HG03571 (cell line): ENCODE data around the gene NUDT5.
A peak's percentile ranks its signal among the peaks of the same experiment; 100 is the strongest.
"Not testable (repeated sequence)": the region's sequence is repeated elsewhere in the genome, so short reads cannot be mapped to it uniquely, and the experiment has no call there.

ENCODE experiments used
- ATAC-seq: cut with Tn5 transposase; IDR thresholded peaks from one replicate; pipeline ENCODE4 v1.9.1; 2021; ENCODE audit not compliant: unreplicated experiment

Gene NUDT5

DNA sequence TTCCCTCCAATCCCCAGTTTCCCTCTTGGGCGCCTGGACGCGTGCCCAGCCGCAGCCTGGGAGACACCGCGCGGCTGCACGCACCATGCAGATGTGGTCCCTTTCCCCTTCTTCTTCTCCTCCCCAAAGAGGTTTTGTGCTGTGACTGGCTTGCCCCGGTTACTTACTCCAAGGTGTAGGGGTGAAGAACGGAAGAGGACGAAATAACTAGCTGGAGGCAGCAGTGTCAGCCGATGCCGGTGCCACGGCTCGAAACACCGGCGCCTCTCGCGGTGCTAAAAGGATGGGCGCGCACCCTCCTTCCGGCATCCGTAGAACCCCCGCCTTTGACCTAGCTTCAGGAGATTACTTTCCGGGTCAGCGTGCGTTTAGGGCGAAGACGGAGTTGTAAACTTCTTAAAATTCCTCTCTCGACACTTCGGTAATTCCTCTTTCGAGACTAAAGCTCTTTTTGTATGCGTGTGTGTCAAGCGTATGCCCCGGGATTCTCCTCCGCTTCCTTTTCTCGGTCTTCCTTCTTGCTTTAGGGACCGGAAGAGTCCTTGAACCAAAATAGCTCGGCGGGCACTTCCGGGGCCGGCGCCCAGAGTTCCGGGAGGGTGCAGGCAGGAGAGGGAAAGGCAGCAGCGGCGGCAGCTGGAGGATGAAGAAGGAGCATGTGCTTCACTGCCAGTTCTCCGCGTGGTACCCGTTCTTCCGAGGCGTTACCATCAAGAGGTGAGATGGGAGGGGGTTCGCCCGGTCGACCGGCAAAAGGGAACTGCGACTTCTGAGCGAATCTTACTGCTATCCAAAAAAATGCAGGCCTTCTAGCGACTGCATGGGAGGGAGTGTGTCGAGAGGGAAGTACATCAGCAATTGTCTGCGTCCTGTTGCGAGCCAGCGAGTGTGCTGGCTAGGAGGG is at the start of gene NUDT5, which contains the start of gene CDC123:
Gene NUDT5 (minus strand): TSS at position 289 of the 904 bp plus-strand sequence. CDS start 9,600 bp downstream, outside the sequence.
Gene CDC123 (plus strand): TSS at position 586 of the 904 bp plus-strand sequence. CDS start 58 bp downstream, at position 644.
- peak; percentile 85 for ATAC-seq

GRCh38 chr10:12243864-12244620 is 48.4 kb upstream of the NUDT5 start:
- ATAC-seq, result no peak

GRCh38 chr10:12241810-12242529 is 46.3 kb upstream of the NUDT5 start:
- no peak for ATAC-seq

DNA sequence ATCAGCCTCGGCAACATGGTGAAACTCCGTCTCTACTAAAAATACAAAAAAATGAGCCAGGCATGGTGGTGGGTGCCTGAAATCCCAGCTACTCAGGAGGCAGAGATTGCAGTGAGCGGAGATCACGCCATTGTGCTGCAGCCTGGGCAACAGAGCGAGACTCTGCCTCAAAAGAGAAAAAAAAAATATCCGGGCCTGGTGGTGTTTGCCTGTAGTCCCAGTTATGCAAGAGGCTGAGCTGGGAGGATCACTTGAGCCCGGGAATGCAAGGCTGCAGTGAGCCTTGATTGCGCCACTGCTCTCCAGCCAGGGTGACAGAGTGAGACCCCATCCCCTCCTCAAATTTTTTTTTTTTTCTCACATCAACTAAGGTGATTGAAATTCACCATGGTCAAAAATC is 43.1 kb upstream of the NUDT5 start:
- ATAC-seq, result no peak

GRCh38 chr10:12237265-12238220 is 41.9 kb upstream of the NUDT5 start:
- ATAC-seq, result no peak

DNA sequence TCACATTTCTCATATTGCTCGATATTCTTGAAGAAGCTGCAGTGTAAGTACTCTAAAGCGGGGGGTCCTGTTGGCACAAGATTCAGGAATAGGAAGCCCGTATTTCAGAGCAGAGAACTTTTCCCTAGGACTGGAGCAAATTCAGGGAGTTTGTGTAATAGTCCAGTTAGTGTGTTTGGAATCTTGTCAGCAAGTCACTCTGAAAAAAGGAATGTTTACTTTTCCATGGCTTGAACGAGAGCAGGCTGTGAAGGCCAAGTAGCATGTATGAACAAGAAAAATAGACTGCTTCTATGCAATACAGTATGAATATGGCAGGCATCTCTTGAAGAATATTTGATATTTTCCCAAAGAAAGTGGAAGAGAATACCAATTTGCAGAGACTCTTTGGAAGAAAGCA is 40.1 kb upstream of the NUDT5 start:
- no peak for ATAC-seq

- ATAC-seq, result no peak
These were observed 39.5 kb upstream of the NUDT5 start for GRCh38 chr10:12235116-12235694.

DNA sequence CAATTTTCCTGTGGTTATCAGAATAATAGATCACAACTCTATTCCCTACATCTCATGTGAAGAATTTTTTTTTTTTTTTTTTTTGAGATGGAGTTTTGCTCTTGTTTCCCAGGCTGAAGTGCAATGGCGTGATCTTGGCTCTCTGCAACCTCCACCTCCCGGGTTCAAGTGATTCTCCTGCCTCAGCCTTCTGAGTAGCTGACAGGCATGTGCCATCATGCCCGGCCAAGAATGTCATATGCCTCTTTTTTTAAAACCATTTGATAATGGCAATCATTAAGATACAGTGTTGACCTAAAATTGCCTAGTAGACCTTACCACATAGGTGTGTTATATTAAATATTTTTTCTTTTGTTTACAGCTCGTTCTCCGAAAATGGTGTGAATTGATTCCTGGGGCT is 39.0 kb upstream of the NUDT5 start:
- not testable (repeated sequence) for ATAC-seq

- ATAC-seq, result no peak
These were observed 33.2 kb upstream of the NUDT5 start for GRCh38 chr10:12228851-12229250.

GRCh38 chr10:12226438-12226837 is 30.7 kb upstream of the NUDT5 start:
- ATAC-seq, result not testable (repeated sequence)

DNA sequence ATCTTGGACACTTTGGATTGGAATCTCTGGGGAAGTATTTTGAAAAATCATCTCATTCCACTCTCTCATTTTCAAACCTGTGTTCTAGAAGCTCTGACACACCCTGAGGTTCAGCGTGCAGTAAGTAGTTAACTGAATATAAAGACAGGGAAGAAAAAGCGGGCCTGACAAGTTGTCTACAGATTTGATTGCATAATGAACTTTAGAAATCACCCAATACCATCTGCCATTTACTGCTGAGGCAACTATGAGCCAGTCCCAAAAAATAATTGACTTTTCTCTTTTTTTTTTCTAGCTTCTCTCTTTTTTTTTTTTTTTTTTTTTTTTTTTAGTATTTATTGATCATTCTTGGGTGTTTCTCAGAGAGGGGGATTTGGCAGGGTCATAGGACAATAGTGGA is 29.8 kb upstream of the NUDT5 start:
- no peak for ATAC-seq

- ATAC-seq, result no peak
These were observed 25.9 kb upstream of the NUDT5 start for GRCh38 chr10:12221323-12222298.

DNA sequence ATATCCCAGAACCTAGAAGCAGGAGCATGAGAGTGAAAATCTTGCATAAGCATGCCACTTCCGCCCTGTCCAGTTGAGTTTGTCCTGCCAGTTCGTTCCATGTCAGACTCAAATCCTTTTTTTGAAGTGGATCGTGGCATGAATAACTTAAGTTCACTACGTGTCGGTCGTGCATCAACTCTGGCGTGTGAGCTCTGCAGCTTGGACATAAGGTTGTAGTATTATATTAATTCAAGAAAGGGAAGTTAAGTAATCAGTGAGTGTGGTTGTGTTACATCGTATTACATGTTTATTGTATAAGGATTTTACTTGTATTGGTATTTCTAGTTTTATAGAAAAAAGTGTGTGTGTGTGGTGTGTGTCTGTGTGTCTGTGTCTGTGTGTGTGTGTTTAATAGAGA is 23.3 kb upstream of the NUDT5 start:
- no peak for ATAC-seq

- no peak for ATAC-seq
These were observed 19.1 kb upstream of the NUDT5 start for GRCh38 chr10:12214763-12215218.

DNA sequence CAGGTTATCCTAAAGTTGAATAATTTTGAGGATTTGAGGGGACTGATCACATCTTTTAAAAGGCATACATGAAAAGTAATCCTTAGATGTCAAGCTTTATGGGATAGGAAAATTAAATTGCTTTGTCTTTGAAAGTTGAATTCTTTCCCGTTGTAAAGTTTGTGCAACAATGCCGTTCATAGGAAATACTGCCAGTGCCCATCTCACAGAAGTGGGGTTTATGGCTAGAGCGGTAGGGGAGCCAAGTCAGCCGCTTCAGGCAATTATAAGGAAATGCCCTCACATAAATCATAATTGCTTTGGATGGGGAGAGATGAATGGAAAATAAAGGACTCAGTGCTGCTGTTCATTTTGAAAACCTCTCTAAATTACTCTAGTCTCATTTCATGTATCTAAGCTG is 18.4 kb upstream of the NUDT5 start:
- ATAC-seq, result no peak

DNA sequence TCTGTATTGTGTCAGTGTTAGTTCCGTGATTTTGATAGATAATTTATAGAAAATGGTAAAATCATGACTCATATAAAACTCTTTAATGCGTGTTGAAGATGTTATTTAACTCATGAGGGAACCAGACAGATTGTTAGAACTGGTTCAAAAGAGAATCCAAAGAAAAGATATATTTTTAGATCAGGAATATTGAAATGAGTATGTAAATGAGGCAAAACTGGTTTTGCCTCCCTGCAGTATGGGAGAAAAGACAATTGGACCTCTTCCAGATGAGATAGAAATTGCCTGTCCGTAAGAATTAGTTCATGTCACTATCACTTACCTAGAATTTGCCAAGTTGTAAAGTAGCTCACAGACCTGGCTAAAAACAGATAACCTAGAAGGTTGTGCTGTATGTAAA is 17.9 kb upstream of the NUDT5 start:
- no peak for ATAC-seq

DNA sequence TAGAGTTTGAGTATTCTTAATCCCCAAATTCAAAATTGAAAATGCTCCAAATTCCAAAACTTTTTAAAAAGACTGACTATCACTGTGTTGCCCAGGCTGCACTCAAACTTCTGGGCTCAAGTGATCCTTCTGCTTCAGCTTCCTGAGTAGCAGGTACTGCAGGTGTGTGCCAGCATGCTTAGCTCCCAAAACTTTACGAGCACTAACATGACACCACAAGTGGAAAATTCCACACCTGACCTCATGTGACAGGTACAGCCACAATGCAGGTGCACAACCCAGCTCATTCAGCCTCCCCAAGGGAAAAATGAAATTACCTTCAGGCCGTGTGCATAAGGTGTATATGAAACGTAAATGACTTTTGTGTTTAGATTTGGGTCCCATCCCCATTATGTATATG is 16.8 kb upstream of the NUDT5 start:
- ATAC-seq, result no peak

GRCh38 chr10:12208460-12208859 is 12.8 kb upstream of the NUDT5 start:
- no peak for ATAC-seq
